Upper lobe of left lung (tissue), 4 donors: ENCODE measurements around the gene USF2.
"Not testable (repeated sequence)": the region's sequence is repeated elsewhere in the genome, so short reads cannot be mapped to it uniquely, and the experiment has no call there.

Experiments used
- EP300 ChIP-seq, 4 donors: sonication (generic); formaldehyde crosslinking; IDR thresholded peaks; one replicate each; pipeline ENCODE4 v1.5.1; 2017; ENCODE audit warnings: antibody characterized with exemption in 4 of 4, control low read depth in 2 of 4
- POLR2A ChIP-seq, 4 donors: fragments of 450-650 bp; IDR thresholded peaks; one replicate each; pipeline ENCODE4 v1.5.1; 2016 to 2017; ENCODE audit warnings: antibody characterized with exemption in 4 of 4, mild to moderate bottlenecking in 2 of 4
- TF ChIP-seq, protein P1 (sequence below), 6 experiments: fragments of 450-650 bp in 4 of 6; fragments of 200-600 bp in 2 of 6; sonication (generic) in 2 of 6; IDR thresholded peaks; one replicate each; pipeline ENCODE4 v1.5.1; 2016 to 2019; ENCODE audit warnings: antibody characterized with exemption in 6 of 6

DNA sequence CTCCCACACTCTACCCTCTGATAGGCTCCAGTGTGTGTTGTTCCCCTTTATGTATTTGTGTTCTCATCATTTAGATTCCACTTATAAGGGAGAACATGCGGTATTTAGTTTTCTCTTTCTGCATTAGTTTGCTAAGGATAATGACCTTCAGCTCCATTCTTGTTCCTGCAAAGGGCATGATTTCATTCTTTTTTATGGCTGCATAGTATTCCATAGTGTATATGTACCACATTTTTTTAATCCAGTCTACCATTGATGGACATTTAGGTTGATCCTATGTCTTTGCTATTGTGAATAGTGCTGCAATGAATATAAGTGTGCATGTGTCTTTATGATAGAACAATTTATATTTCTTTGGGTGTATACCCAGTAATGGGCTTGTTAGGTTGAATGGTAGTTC is 29.2 kb upstream of the USF2 start:
- TF ChIP-seq, protein P1, sequence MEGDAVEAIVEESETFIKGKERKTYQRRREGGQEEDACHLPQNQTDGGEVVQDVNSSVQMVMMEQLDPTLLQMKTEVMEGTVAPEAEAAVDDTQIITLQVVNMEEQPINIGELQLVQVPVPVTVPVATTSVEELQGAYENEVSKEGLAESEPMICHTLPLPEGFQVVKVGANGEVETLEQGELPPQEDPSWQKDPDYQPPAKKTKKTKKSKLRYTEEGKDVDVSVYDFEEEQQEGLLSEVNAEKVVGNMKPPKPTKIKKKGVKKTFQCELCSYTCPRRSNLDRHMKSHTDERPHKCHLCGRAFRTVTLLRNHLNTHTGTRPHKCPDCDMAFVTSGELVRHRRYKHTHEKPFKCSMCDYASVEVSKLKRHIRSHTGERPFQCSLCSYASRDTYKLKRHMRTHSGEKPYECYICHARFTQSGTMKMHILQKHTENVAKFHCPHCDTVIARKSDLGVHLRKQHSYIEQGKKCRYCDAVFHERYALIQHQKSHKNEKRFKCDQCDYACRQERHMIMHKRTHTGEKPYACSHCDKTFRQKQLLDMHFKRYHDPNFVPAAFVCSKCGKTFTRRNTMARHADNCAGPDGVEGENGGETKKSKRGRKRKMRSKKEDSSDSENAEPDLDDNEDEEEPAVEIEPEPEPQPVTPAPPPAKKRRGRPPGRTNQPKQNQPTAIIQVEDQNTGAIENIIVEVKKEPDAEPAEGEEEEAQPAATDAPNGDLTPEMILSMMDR (IDR thresholded peaks at IDR 0.05): not testable (repeated sequence)
- not testable (repeated sequence) for TF ChIP-seq EP300, POLR2A (IDR thresholded peaks at IDR 0.05)
